HCT116 (cell line): ENCODE results near the gene AGAP1. TPM values are rescaled to one million over a fixed set of nuclear protein-coding genes. Genes with fewer than 3 reads are reported as not detected.

Experiments
- ATAC-seq: fragments of 200-7000 bp; cut with Tn5 transposase; 2 replicates; pipeline ENCODE4 v1.9.1; 2020; ENCODE audit warnings: mild to moderate bottlenecking, moderate library complexity
- BruUV-seq: library from RNA; stranded (reverse); fragments of 400-500 nt; replicated peaks from 2 replicates; lab custom pipeline; 2021; lab: Mats Ljungman, UMichigan
- CTCF ChIA-PET: fragments of 300-600 bp; sonication (Branson Sonifier 250); formaldehyde crosslinking; loops from one replicate; lab custom pipeline; 2021; ENCODE audit warnings: antibody characterized with exemption; lab: Charles Lee
- POLR2A ChIA-PET: fragments of 300-600, 350-600 bp; sonication (Branson Sonifier 250); formaldehyde crosslinking; loops from one replicate; lab custom pipeline; 2021; ENCODE audit warnings: antibody characterized with exemption; lab: Charles Lee
- RAD21 ChIA-PET, 2 experiments: fragments of 300-600 bp; sonication (Branson Sonifier 250); formaldehyde crosslinking; loops; one replicate each; lab custom pipeline; 2023; ENCODE audit warnings: low total read pairs in 2 of 2; ENCODE audit not compliant: uncharacterized antibody in 2 of 2, unreplicated experiment in 2 of 2, low non-redundant PET in 1 of 2; lab: Charles Lee
- DNase-seq: peaks from one replicate; pipeline ENCODE4 v3.0.0-alpha.2; 2010; ENCODE audit warnings: low read depth, low spot score
- H2AFZ ChIP-seq: fragments of 200-600 bp; shearing (Covaris generic), sonication (generic); 2 replicates; pipeline ENCODE4 v1.6.1; 2017; ENCODE audit warnings: low read depth, mixed run types, mixed read lengths, antibody characterized with exemption, low read length; ENCODE audit not compliant: poor library complexity, severe bottlenecking
- H3K27ac ChIP-seq: 2 replicates; pipeline ENCODE4 v1.5.1; 2012; ENCODE audit warnings: low read depth, low read length
- H3K27me3 ChIP-seq: fragments of 200-600 bp; sonication (generic); 2 replicates; pipeline ENCODE4 v1.6.1; 2016; ENCODE audit warnings: mixed run types, low read length, mixed read lengths; ENCODE audit not compliant: insufficient read depth
- H3K36me3 ChIP-seq, 2 experiments: fragments of 200-500 bp in 1 of 2; fragments of 200-600 bp in 1 of 2; sonication (Bioruptor generic) in 1 of 2; sonication (generic) in 1 of 2; 2 replicates each; pipeline versions ENCODE4 v1.5.1 to v1.6.1; 2014 to 2016; ENCODE audit warnings: low read length in 2 of 2, inconsistent platforms in 1 of 2, mixed read lengths in 1 of 2, mixed run types in 1 of 2; ENCODE audit not compliant: insufficient read depth in 2 of 2, control insufficient read depth in 1 of 2
- H3K4me1 ChIP-seq, 2 experiments: fragments of 200-600 bp in 1 of 2; sonication (generic) in 1 of 2; 2 replicates each; pipeline versions ENCODE4 v1.5.1 to v1.6.1; 2012 to 2017; ENCODE audit warnings: low read length in 2 of 2, inconsistent platforms in 1 of 2, mild to moderate bottlenecking in 1 of 2, mixed read lengths in 1 of 2, mixed run types in 1 of 2, moderate library complexity in 1 of 2; ENCODE audit not compliant: insufficient read depth in 2 of 2, control insufficient read depth in 1 of 2
- H3K4me2 ChIP-seq: fragments of 200-600 bp; sonication (generic); 2 replicates; pipeline ENCODE4 v1.6.1; 2017; ENCODE audit warnings: mixed run types, low read length, mixed read lengths
- H3K4me3 ChIP-seq, 2 experiments: fragments of 200-600 bp in 1 of 2; sonication (generic) in 1 of 2; replicated peaks in 1 of 2; 2 replicates each; pipeline ENCODE4 v1.5.1; 2011 to 2016; ENCODE audit warnings: low read length in 2 of 2, control low read depth in 1 of 2, low read depth in 1 of 2, mild to moderate bottlenecking in 1 of 2, mixed read lengths in 1 of 2, mixed run types in 1 of 2
- H3K79me2 ChIP-seq: fragments of 200-600 bp; sonication (generic); 2 replicates; pipeline ENCODE4 v1.6.1; 2017; ENCODE audit warnings: mild to moderate bottlenecking, mixed run types, low read length, moderate library complexity, mixed read lengths; ENCODE audit not compliant: insufficient read depth
- H3K9ac ChIP-seq: fragments of 200-600 bp; sonication (generic); 2 replicates; pipeline ENCODE4 v1.6.1; 2016; ENCODE audit warnings: low read length, mixed read lengths
- H3K9me2 ChIP-seq: fragments of 200-600 bp; sonication (generic), shearing (Covaris generic); 2 replicates; pipeline ENCODE4 v1.6.1; 2017; ENCODE audit warnings: mixed run types, mild to moderate bottlenecking, moderate library complexity; ENCODE audit not compliant: insufficient read depth
- H3K9me3 ChIP-seq, 2 experiments: fragments of 200-500 bp in 1 of 2; fragments of 200-600 bp in 1 of 2; sonication (Bioruptor generic) in 1 of 2; sonication (generic) in 1 of 2; 2 replicates each; pipeline ENCODE4 v1.6.1; 2014 to 2017; ENCODE audit warnings: low read length in 2 of 2, mixed read lengths in 2 of 2, inconsistent platforms in 1 of 2, low read depth in 1 of 2, mild to moderate bottlenecking in 1 of 2, mixed run types in 1 of 2, moderate library complexity in 1 of 2; ENCODE audit not compliant: control insufficient read depth in 1 of 2, insufficient read depth in 1 of 2
- H4K20me1 ChIP-seq: fragments of 200-600 bp; sonication (generic), shearing (Covaris generic); 2 replicates; pipeline ENCODE4 v1.6.1; 2017; ENCODE audit warnings: mixed run types, mild to moderate bottlenecking, moderate library complexity; ENCODE audit not compliant: insufficient read depth
- CBX3 ChIP-seq: IDR thresholded peaks from 2 replicates; pipeline ENCODE4 v1.6.1; 2012; ENCODE audit warnings: low read depth
- CEBPB ChIP-seq: IDR thresholded peaks from 2 replicates; pipeline ENCODE4 v1.6.1; 2012; ENCODE audit warnings: low read depth
- EGR1 ChIP-seq: IDR thresholded peaks from 2 replicates; pipeline ENCODE4 v1.6.1; 2012; ENCODE audit warnings: low read depth
- ELF1 ChIP-seq: IDR thresholded peaks from 2 replicates; pipeline ENCODE4 v1.6.1; 2012; ENCODE audit warnings: low read depth, borderline replicate concordance
- EZH2 ChIP-seq: fragments of 200-600 bp; sonication (generic); IDR thresholded peaks from 2 replicates; pipeline ENCODE4 v1.6.1; 2017; ENCODE audit warnings: antibody characterized with exemption, mixed run types
- EZH2phosphoT487 ChIP-seq: fragments of 200-600 bp; IDR thresholded peaks from 2 replicates; pipeline ENCODE4 v1.6.1; 2018; ENCODE audit warnings: antibody characterized with exemption, borderline replicate concordance
- FOSL1 ChIP-seq: IDR thresholded peaks from 2 replicates; pipeline ENCODE4 v1.6.1; 2012; ENCODE audit warnings: low read depth
- JUND ChIP-seq: IDR thresholded peaks from 2 replicates; pipeline ENCODE4 v1.6.1; 2012
- POLR2A ChIP-seq: IDR thresholded peaks from 2 replicates; pipeline ENCODE4 v1.7.0; 2011; ENCODE audit warnings: borderline replicate concordance; ENCODE audit not compliant: insufficient read depth, insufficient read length; ENCODE audit errors: extremely low read depth
- POLR2AphosphoS5 ChIP-seq: IDR thresholded peaks from 2 replicates; pipeline ENCODE4 v1.6.1; 2011; ENCODE audit warnings: mild to moderate bottlenecking, low read depth, low read length, moderate library complexity
- RAD21 ChIP-seq: IDR thresholded peaks from 2 replicates; pipeline ENCODE4 v1.6.1; 2012; ENCODE audit warnings: low read depth, mild to moderate bottlenecking
- SIN3A ChIP-seq: IDR thresholded peaks from 2 replicates; pipeline ENCODE4 v1.6.1; 2012; ENCODE audit warnings: low read depth
- SRF ChIP-seq: IDR thresholded peaks from 2 replicates; pipeline ENCODE4 v1.6.1; 2012; ENCODE audit warnings: low read depth
- TCF7L2 ChIP-seq: IDR thresholded peaks from 2 replicates; pipeline ENCODE4 v1.7.0; 2011; ENCODE audit warnings: borderline replicate concordance, inconsistent platforms; ENCODE audit not compliant: insufficient read depth, insufficient read length; ENCODE audit errors: extremely low read depth
- YY1 ChIP-seq: IDR thresholded peaks from 2 replicates; pipeline ENCODE4 v1.6.1; 2011; ENCODE audit warnings: low read length, low read depth, moderate library complexity, mild to moderate bottlenecking; ENCODE audit not compliant: insufficient replicate concordance; ENCODE audit errors: extremely low read depth
- intact Hi-C: fragments of 100-400 bp; cut with micrococcal nuclease; formaldehyde crosslinking; loops from 2 replicates; pipeline ENCODE4 v1.10.0; 2022
- total RNA-seq: library from RNA; stranded (reverse); gene quantifications from one replicate; pipeline ENCODE4 v1.2.1, GENCODE V29; 2021; ENCODE audit not compliant: unreplicated experiment
- TF ChIP-seq, protein P1 (sequence below): IDR thresholded peaks from 2 replicates; pipeline ENCODE4 v1.6.1; 2012
- TF ChIP-seq, protein P2 (sequence below): IDR thresholded peaks from 2 replicates; pipeline ENCODE4 v1.6.1; 2011; ENCODE audit warnings: mild to moderate bottlenecking, low read length, moderate library complexity; ENCODE audit not compliant: insufficient replicate concordance; ENCODE audit errors: extremely low read depth
- TF ChIP-seq, protein P3 (sequence below), 3 experiments: fragments of 200-600 bp in 1 of 3; sonication (generic) in 1 of 3; IDR thresholded peaks in 2 of 3; conservative IDR thresholded peaks in 1 of 3; 2 replicates each; pipeline ENCODE4 v1.5.1; 2012 to 2017; ENCODE audit warnings: low read depth in 2 of 3, low read length in 2 of 3, antibody characterized with exemption in 1 of 3, borderline replicate concordance in 1 of 3, control low read depth in 1 of 3, mild to moderate bottlenecking in 1 of 3, mixed read lengths in 1 of 3, mixed run types in 1 of 3, moderate library complexity in 1 of 3; ENCODE audit not compliant: insufficient read depth in 1 of 3
- TF ChIP-seq, protein P4 (sequence below): IDR thresholded peaks from 2 replicates; pipeline ENCODE4 v1.6.1; 2012; ENCODE audit warnings: low read depth

AGAP1 gene
- total RNA-seq, 1 experiment from 2014 or later: 43.8 TPM

DNA sequence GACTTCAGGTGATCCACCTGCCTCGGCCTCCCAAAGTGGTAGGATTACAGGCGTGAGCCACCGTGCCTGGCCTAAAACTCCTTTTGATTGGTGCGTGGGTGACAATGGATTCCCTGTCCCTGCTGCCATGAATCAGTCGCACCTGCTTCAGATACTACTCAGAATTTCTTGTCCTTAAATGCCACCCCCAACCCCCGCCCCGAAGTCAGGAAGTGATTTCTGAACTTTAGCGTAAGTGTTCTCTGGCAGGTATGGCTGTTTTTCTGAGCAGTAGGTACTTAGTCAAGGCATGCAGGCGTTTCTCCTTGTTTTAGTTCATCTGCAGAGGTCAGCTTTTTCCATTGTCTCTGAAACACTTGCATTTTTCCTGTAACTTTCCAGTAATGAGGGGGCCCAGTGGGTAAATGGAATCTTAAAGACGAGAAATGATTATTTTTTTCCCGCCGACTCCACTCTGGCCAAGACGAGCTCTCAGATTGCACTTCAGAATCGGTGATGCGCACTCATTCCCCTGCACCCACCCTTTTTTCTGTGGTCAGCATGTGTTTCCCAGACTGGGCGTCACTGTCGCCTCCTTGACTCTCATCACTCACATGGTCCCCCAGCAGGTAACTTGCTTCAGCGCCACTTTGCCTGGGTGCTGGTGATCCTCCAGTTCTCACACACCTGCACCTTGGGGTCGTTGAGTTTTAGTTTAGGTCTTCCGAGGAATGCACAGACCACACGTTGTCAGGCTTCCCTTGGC is 494.6 kb downstream of the AGAP1 start:
- BruUV-seq: no TSS peak
- H2AFZ ChIP-seq: no peak overlapping the region
- intact Hi-C loops: no loop called here
- H3K36me3 ChIP-seq: no peaks in the 10 kb centered on the region
- H3K4me3 ChIP-seq: no peak overlapping the region
- H3K27me3 ChIP-seq: no peaks in the 10 kb centered on the region
- H3K4me2 ChIP-seq: no peak overlapping the region
- no peaks in the 10 kb centered on the region for H3K9me3 ChIP-seq
- H3K79me2 ChIP-seq: peaks cover 6% of the 10 kb centered on the region
- DNase-seq: no peak
- POLR2A ChIA-PET: no interaction called here
- no peaks in the 10 kb centered on the region for H3K4me1 ChIP-seq
- H4K20me1 ChIP-seq: no peaks in the 10 kb centered on the region
- H3K9me2 ChIP-seq: no peaks in the 10 kb centered on the region
- no peak overlapping the region for H3K9ac ChIP-seq
- RAD21 ChIA-PET: no interaction called here
- no peak overlapping the region for H3K27ac ChIP-seq
- no peak for ATAC-seq
- TF ChIP-seq CEBPB: no peak
- no peak for TF ChIP-seq CBX3
- TF ChIP-seq, protein P1, sequence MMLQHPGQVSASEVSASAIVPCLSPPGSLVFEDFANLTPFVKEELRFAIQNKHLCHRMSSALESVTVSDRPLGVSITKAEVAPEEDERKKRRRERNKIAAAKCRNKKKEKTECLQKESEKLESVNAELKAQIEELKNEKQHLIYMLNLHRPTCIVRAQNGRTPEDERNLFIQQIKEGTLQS: no peak
- TF ChIP-seq FOSL1: no peak
- TF ChIP-seq EGR1: no peak
- TF ChIP-seq ELF1: no peak
- TF ChIP-seq, protein P2, sequence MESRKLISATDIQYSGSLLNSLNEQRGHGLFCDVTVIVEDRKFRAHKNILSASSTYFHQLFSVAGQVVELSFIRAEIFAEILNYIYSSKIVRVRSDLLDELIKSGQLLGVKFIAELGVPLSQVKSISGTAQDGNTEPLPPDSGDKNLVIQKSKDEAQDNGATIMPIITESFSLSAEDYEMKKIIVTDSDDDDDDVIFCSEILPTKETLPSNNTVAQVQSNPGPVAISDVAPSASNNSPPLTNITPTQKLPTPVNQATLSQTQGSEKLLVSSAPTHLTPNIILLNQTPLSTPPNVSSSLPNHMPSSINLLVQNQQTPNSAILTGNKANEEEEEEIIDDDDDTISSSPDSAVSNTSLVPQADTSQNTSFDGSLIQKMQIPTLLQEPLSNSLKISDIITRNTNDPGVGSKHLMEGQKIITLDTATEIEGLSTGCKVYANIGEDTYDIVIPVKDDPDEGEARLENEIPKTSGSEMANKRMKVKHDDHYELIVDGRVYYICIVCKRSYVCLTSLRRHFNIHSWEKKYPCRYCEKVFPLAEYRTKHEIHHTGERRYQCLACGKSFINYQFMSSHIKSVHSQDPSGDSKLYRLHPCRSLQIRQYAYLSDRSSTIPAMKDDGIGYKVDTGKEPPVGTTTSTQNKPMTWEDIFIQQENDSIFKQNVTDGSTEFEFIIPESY: no peak
- TF ChIP-seq TCF7L2: no peak
- TF ChIP-seq EZH2: no peak
- no peak for TF ChIP-seq RAD21
- TF ChIP-seq, protein P3, sequence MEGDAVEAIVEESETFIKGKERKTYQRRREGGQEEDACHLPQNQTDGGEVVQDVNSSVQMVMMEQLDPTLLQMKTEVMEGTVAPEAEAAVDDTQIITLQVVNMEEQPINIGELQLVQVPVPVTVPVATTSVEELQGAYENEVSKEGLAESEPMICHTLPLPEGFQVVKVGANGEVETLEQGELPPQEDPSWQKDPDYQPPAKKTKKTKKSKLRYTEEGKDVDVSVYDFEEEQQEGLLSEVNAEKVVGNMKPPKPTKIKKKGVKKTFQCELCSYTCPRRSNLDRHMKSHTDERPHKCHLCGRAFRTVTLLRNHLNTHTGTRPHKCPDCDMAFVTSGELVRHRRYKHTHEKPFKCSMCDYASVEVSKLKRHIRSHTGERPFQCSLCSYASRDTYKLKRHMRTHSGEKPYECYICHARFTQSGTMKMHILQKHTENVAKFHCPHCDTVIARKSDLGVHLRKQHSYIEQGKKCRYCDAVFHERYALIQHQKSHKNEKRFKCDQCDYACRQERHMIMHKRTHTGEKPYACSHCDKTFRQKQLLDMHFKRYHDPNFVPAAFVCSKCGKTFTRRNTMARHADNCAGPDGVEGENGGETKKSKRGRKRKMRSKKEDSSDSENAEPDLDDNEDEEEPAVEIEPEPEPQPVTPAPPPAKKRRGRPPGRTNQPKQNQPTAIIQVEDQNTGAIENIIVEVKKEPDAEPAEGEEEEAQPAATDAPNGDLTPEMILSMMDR (IDR thresholded peaks at IDR 0.05 in 2 of 3, conservative IDR thresholded peaks at IDR 0.05 in 1 of 3; ENCODE audit: borderline replicate concordance in 1 of 3, insufficient read depth in 1 of 3, low read depth in 2 of 3, low read length in 2 of 3): no peak
- TF ChIP-seq SRF: no peak
- TF ChIP-seq POLR2A: no peak
- no peak for TF ChIP-seq POLR2AphosphoS5
- TF ChIP-seq SIN3A: no peak
- TF ChIP-seq EZH2phosphoT487: no peak
- no peak for TF ChIP-seq JUND
- TF ChIP-seq, protein P4, sequence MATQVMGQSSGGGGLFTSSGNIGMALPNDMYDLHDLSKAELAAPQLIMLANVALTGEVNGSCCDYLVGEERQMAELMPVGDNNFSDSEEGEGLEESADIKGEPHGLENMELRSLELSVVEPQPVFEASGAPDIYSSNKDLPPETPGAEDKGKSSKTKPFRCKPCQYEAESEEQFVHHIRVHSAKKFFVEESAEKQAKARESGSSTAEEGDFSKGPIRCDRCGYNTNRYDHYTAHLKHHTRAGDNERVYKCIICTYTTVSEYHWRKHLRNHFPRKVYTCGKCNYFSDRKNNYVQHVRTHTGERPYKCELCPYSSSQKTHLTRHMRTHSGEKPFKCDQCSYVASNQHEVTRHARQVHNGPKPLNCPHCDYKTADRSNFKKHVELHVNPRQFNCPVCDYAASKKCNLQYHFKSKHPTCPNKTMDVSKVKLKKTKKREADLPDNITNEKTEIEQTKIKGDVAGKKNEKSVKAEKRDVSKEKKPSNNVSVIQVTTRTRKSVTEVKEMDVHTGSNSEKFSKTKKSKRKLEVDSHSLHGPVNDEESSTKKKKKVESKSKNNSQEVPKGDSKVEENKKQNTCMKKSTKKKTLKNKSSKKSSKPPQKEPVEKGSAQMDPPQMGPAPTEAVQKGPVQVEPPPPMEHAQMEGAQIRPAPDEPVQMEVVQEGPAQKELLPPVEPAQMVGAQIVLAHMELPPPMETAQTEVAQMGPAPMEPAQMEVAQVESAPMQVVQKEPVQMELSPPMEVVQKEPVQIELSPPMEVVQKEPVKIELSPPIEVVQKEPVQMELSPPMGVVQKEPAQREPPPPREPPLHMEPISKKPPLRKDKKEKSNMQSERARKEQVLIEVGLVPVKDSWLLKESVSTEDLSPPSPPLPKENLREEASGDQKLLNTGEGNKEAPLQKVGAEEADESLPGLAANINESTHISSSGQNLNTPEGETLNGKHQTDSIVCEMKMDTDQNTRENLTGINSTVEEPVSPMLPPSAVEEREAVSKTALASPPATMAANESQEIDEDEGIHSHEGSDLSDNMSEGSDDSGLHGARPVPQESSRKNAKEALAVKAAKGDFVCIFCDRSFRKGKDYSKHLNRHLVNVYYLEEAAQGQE: no peak
- no peak for TF ChIP-seq YY1
- CTCF ChIA-PET: no interaction called here
